HEK293 (cell line): ENCODE measurements around the gene H2BK1.

ENCODE experiments used
- CTCF ChIA-PET: fragments of 350-600 bp; formaldehyde crosslinking; extraction: SDS; loops from one replicate; lab custom pipeline; 2021; ENCODE audit warnings: antibody characterized with exemption; lab: Yijun Ruan, JAX
- POLR2A ChIA-PET: fragments of 300-600 bp; formaldehyde crosslinking; extraction: SDS; loops from one replicate; lab custom pipeline; 2020; ENCODE audit warnings: antibody characterized with exemption, inconsistent platforms; lab: Yijun Ruan, JAX
- H3K27ac ChIP-seq: fragments of 200-500 bp; sonication (Bioruptor generic); 2 replicates; pipeline ENCODE4 v1.5.1; 2014; ENCODE audit warnings: low read depth, low read length, control low read depth, inconsistent platforms; ENCODE audit errors: extremely low read depth
- H3K36me3 ChIP-seq, 2 experiments: fragments of 200-500 bp in 1 of 2; sonication (Bioruptor generic) in 1 of 2; 1 replicate in 1 of 2; 2 replicates in 1 of 2; pipeline ENCODE4 v1.5.1; 2014 to 2017; ENCODE audit warnings: inconsistent platforms in 2 of 2, low read length in 2 of 2; ENCODE audit not compliant: control insufficient read depth in 2 of 2, insufficient read depth in 1 of 2
- H3K4me1 ChIP-seq: fragments of 200-500 bp; sonication (Bioruptor generic); 2 replicates; pipeline ENCODE4 v1.5.1; 2014; ENCODE audit warnings: mild to moderate bottlenecking, low read length, inconsistent platforms; ENCODE audit not compliant: control insufficient read depth, insufficient read depth
- H3K4me3 ChIP-seq: 2 replicates; pipeline ENCODE4 v1.5.1; 2011; ENCODE audit warnings: low read depth, mild to moderate bottlenecking, control low read depth, low read length, moderate library complexity
- H3K9me3 ChIP-seq: fragments of 200-500 bp; sonication (Bioruptor generic); 2 replicates; pipeline ENCODE4 v1.5.1; 2014; ENCODE audit warnings: low read depth, low read length, inconsistent platforms; ENCODE audit not compliant: control insufficient read depth, insufficient read depth
- CTCF ChIP-seq: fragments of 450-650 bp; formaldehyde crosslinking; IDR thresholded peaks from 2 replicates; pipeline ENCODE4 v1.5.1; 2016; ENCODE audit warnings: missing biosample characterization, missing genetic modification characterization
- KLF16 ChIP-seq: fragments of 450-650 bp; formaldehyde crosslinking; IDR thresholded peaks from 2 replicates; pipeline ENCODE4 v1.5.1; 2017; ENCODE audit warnings: missing biosample characterization, missing genetic modification characterization
- OSR2 ChIP-seq: fragments of 450-650 bp; formaldehyde crosslinking; IDR thresholded peaks from 2 replicates; pipeline ENCODE4 v1.5.1; 2016; ENCODE audit warnings: missing biosample characterization, missing genetic modification characterization
- SALL2 ChIP-seq: fragments of 450-650 bp; formaldehyde crosslinking; IDR thresholded peaks from 2 replicates; pipeline ENCODE4 v1.5.0; 2017; ENCODE audit warnings: missing biosample characterization, mild to moderate bottlenecking, missing genetic modification characterization, borderline replicate concordance
- ZBTB49 ChIP-seq: fragments of 450-650 bp; formaldehyde crosslinking; IDR thresholded peaks from 2 replicates; pipeline ENCODE4 v1.5.1; 2016; ENCODE audit warnings: missing biosample characterization, missing genetic modification characterization, low read depth
- ZNF132 ChIP-seq: fragments of 450-650 bp; formaldehyde crosslinking; IDR thresholded peaks from 2 replicates; pipeline ENCODE4 v1.5.1; 2017; ENCODE audit warnings: missing biosample characterization, missing genetic modification characterization, borderline replicate concordance
- ZNF23 ChIP-seq: fragments of 450-650 bp; formaldehyde crosslinking; IDR thresholded peaks from 2 replicates; pipeline ENCODE4 v1.5.1; 2016; ENCODE audit warnings: missing biosample characterization, missing genetic modification characterization, borderline replicate concordance
- ZNF24 ChIP-seq: fragments of 450-650 bp; formaldehyde crosslinking; IDR thresholded peaks from 2 replicates; pipeline ENCODE4 v1.5.1; 2016; ENCODE audit warnings: missing biosample characterization, missing genetic modification characterization
- ZNF521 ChIP-seq: fragments of 450-650 bp; formaldehyde crosslinking; IDR thresholded peaks from 2 replicates; pipeline ENCODE4 v1.5.1; 2017; ENCODE audit warnings: missing biosample characterization, mild to moderate bottlenecking, missing genetic modification characterization
- ZSCAN23 ChIP-seq: fragments of 450-650 bp; formaldehyde crosslinking; IDR thresholded peaks from 2 replicates; pipeline ENCODE4 v1.5.1; 2016; ENCODE audit warnings: missing biosample characterization, missing genetic modification characterization
- ZSCAN5A ChIP-seq: fragments of 450-650 bp; formaldehyde crosslinking; IDR thresholded peaks from 2 replicates; pipeline ENCODE4 v1.5.1; 2016; ENCODE audit warnings: missing biosample characterization, missing genetic modification characterization
- TF ChIP-seq, protein P1 (sequence below): fragments of 450-650 bp; formaldehyde crosslinking; IDR thresholded peaks from 2 replicates; pipeline ENCODE4 v1.5.1; 2016; ENCODE audit warnings: missing biosample characterization, missing genetic modification characterization
- TF ChIP-seq, protein P2 (sequence below): sonication (generic); formaldehyde crosslinking; IDR thresholded peaks from 2 replicates; pipeline ENCODE4 v1.8.1; 2022; ENCODE audit warnings: mild to moderate bottlenecking, moderate library complexity, missing genetic modification reagents
- TF ChIP-seq, protein P3 (sequence below): fragments of 450-650 bp; formaldehyde crosslinking; IDR thresholded peaks from 2 replicates; pipeline ENCODE4 v1.5.1; 2017; ENCODE audit warnings: missing biosample characterization, missing genetic modification characterization

H2BK1 gene

GRCh38 chr7:151229249-151229648 lies 19.0 kb upstream of the H2BK1 start:
- Histone ChIP-seq H3K9me3 (no peaks in the 10 kb centered on the region), H3K36me3 (peaks cover 0 to 23% of the 10 kb centered on the region in 2 experiments; a peak in 2 of 3 replicates), H3K4me1 (peaks cover 3% of the 10 kb centered on the region; the same call in 1 of the 2 replicates), H3K27ac (no peak overlapping the region), H3K4me3 (no peak overlapping the region)
- CTCF ChIA-PET, result interaction anchor here (0.6 to 0.7 kb wide), 3 partner anchors 47 to 299 kb away, joined by 3 to 6 read pairs (median 3); no protein-coding TSS in a partner anchor
- POLR2A ChIA-PET, result no interaction called here
- TF ChIP-seq ZNF24 (no peak), KLF16 (no peak), ZNF132 (tag by site-specific recombination) (no peak), ZSCAN5A (no peak), ZBTB49 (tag by site-specific recombination) (no peak), ZNF23 (tag by site-specific recombination) (no peak), ZNF521 (tag by site-specific recombination) (no peak), SALL2 (no peak), OSR2 (tag by site-specific recombination) (no peak), ZSCAN23 (tag by site-specific recombination) (no peak), CTCF (tag by site-specific recombination) (no peak)
- TF ChIP-seq, protein P1, sequence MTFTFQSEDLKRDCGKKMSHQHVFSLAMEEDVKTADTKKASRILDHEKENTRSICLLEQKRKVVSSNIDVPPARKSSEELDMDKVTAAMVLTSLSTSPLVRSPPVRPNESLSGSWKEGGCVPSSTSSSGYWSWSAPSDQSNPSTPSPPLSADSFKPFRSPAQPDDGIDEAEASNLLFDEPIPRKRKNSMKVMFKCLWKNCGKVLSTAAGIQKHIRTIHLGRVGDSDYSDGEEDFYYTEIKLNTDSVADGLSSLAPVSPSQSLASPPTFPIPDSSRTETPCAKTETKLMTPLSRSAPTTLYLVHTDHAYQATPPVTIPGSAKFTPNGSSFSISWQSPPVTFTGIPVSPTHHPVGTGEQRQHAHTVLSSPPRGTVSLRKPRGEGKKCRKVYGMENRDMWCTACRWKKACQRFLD, result no peak
- TF ChIP-seq, protein P2, sequence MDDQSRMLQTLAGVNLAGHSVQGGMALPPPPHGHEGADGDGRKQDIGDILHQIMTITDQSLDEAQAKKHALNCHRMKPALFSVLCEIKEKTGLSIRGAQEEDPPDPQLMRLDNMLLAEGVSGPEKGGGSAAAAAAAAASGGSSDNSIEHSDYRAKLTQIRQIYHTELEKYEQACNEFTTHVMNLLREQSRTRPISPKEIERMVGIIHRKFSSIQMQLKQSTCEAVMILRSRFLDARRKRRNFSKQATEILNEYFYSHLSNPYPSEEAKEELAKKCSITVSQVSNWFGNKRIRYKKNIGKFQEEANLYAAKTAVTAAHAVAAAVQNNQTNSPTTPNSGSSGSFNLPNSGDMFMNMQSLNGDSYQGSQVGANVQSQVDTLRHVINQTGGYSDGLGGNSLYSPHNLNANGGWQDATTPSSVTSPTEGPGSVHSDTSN (CRISPR knock-in tag), result no peak
- TF ChIP-seq, protein P3, sequence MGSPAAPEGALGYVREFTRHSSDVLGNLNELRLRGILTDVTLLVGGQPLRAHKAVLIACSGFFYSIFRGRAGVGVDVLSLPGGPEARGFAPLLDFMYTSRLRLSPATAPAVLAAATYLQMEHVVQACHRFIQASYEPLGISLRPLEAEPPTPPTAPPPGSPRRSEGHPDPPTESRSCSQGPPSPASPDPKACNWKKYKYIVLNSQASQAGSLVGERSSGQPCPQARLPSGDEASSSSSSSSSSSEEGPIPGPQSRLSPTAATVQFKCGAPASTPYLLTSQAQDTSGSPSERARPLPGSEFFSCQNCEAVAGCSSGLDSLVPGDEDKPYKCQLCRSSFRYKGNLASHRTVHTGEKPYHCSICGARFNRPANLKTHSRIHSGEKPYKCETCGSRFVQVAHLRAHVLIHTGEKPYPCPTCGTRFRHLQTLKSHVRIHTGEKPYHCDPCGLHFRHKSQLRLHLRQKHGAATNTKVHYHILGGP (tag by site-specific recombination), result no peak
